Measurements from ENCODE around the gene CHCHD6. TPM values are rescaled to one million over a fixed set of nuclear protein-coding genes. Genes with fewer than 3 reads are reported as not detected.

The CHCHD6 gene
- total RNA-seq, 2 experiments from 2014 or later: 8.7 to 9.3 TPM

GRCh38 chr3:126918355-126918821 is 214.3 kb downstream of the CHCHD6 start:
- ChIA-PET POLR2A (no interaction called here), CTCF (no interaction called here)
- intact Hi-C loops (cut with DNase I, micrococcal nuclease): no loop called here
- H3K27me3 Mint-ChIP-seq: no peaks in the 10 kb centered on the region
- no peaks in the 10 kb centered on the region for H3K9me3 ChIP-seq (ENCODE audit: control insufficient read depth in 1 of 2, insufficient read depth in 1 of 2, low read length in 2 of 2)
- DNase-seq: no peak
- H3K36me3 Mint-ChIP-seq (ENCODE audit: low read depth): peaks cover 53% of the 10 kb centered on the region
- H3K9me3 Mint-ChIP-seq: no peaks in the 10 kb centered on the region
- H3K4me3 Mint-ChIP-seq: no peak overlapping the region
- no peaks in the 10 kb centered on the region for H3K4me1 Mint-ChIP-seq (ENCODE audit: low read depth)
- no peak overlapping the region for H3K27ac ChIP-seq (ENCODE audit: low read depth in 1 of 2, low read length in 2 of 2)
- no peak for ATAC-seq (ENCODE audit: poor library complexity)
- no peaks in the 10 kb centered on the region for H3K27me3 ChIP-seq (ENCODE audit: control insufficient read depth in 1 of 2, insufficient read depth in 2 of 2, low read length in 2 of 2)
- H3K36me3 ChIP-seq (ENCODE audit: insufficient read depth, low read length): peaks cover 3% of the 10 kb centered on the region
- no peak overlapping the region for H3K27ac Mint-ChIP-seq
- no peak overlapping the region for H3K4me3 ChIP-seq (ENCODE audit: low read length)
- TF ChIP-seq, protein P1, sequence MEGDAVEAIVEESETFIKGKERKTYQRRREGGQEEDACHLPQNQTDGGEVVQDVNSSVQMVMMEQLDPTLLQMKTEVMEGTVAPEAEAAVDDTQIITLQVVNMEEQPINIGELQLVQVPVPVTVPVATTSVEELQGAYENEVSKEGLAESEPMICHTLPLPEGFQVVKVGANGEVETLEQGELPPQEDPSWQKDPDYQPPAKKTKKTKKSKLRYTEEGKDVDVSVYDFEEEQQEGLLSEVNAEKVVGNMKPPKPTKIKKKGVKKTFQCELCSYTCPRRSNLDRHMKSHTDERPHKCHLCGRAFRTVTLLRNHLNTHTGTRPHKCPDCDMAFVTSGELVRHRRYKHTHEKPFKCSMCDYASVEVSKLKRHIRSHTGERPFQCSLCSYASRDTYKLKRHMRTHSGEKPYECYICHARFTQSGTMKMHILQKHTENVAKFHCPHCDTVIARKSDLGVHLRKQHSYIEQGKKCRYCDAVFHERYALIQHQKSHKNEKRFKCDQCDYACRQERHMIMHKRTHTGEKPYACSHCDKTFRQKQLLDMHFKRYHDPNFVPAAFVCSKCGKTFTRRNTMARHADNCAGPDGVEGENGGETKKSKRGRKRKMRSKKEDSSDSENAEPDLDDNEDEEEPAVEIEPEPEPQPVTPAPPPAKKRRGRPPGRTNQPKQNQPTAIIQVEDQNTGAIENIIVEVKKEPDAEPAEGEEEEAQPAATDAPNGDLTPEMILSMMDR (IDR thresholded peaks at IDR 0.05): no peak
- H3K4me1 ChIP-seq (ENCODE audit: insufficient read depth, low read length): peaks cover 4% of the 10 kb centered on the region

DNA sequence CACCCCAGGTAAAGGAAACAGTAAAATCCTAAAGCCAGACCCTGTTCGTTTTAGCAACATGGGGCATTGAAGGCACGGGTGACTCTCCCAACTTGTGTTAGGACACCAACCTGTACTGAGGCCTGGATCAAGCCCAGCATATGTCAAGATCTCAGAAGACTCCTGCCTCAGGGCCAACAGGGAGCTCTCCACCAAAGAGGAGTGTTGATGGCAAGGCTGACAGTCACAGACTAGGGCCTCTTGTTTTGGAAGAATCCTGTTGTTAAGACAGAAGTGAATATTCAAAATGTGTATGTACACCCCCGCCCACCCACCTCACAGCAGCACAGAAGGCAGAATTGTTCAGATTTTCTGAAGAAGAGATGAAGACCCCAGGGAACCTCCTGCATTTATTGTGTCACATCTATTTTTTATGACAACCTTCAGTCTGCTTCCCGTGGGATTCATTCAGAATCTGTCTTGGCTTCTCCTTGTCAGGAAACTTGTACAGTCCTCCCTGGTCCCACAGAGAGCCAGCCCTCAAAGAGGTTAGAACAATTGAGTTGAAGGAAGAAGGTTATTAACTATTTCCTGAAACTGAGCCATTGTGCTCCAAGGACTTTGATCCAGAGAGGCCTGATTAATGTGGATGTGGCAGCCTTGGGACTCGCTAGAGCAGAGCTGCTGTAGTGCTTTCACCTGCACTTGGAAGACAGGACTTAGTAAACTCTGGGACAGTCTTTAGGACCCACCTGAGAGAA is 217.2 kb downstream of the CHCHD6 start:
- Mint-ChIP-seq H3K36me3 (ENCODE audit: low read depth) (peaks cover 40% of the 10 kb centered on the region), H3K4me3 (no peak overlapping the region), H3K4me1 (ENCODE audit: low read depth) (no peaks in the 10 kb centered on the region), H3K27me3 (no peaks in the 10 kb centered on the region), H3K27ac (no peak overlapping the region), H3K9me3 (no peaks in the 10 kb centered on the region)
- DNase-seq: no peak
- Histone ChIP-seq H3K9me3 (ENCODE audit: control insufficient read depth in 1 of 2, insufficient read depth in 1 of 2, low read length in 2 of 2) (no peaks in the 10 kb centered on the region), H3K4me3 (ENCODE audit: low read length) (no peak overlapping the region), H3K27me3 (ENCODE audit: control insufficient read depth in 1 of 2, insufficient read depth in 2 of 2, low read length in 2 of 2) (no peaks in the 10 kb centered on the region), H3K4me1 (ENCODE audit: insufficient read depth, low read length) (no peaks in the 10 kb centered on the region), H3K27ac (ENCODE audit: low read depth in 1 of 2, low read length in 2 of 2) (no peak overlapping the region), H3K36me3 (ENCODE audit: insufficient read depth, low read length) (no peaks in the 10 kb centered on the region)
- no peak for ATAC-seq (ENCODE audit: poor library complexity)
- TF ChIP-seq, protein P1 (IDR thresholded peaks at IDR 0.05): no peak
- ChIA-PET CTCF (no interaction called here), POLR2A (no interaction called here)
- intact Hi-C loops (cut with DNase I, micrococcal nuclease): no loop called here

- Mint-ChIP-seq H3K36me3 (ENCODE audit: low read depth) (peaks cover 29% of the 10 kb centered on the region), H3K9me3 (no peaks in the 10 kb centered on the region), H3K4me3 (no peak overlapping the region), H3K4me1 (ENCODE audit: low read depth) (no peaks in the 10 kb centered on the region), H3K27me3 (no peaks in the 10 kb centered on the region), H3K27ac (no peak overlapping the region)
- TF ChIP-seq, protein P1 (IDR thresholded peaks at IDR 0.05): no peak
- no peak overlapping the region for H3K27ac ChIP-seq (ENCODE audit: low read depth in 1 of 2, low read length in 2 of 2)
- no peaks in the 10 kb centered on the region for H3K9me3 ChIP-seq (ENCODE audit: control insufficient read depth in 1 of 2, insufficient read depth in 1 of 2, low read length in 2 of 2)
- POLR2A ChIA-PET: no interaction called here
- no peaks in the 10 kb centered on the region for H3K4me1 ChIP-seq (ENCODE audit: insufficient read depth, low read length)
- DNase-seq (no peak), ATAC-seq (ENCODE audit: poor library complexity) (no peak)
- intact Hi-C loops (cut with DNase I, micrococcal nuclease): no loop called here
- no peaks in the 10 kb centered on the region for H3K27me3 ChIP-seq (ENCODE audit: control insufficient read depth in 1 of 2, insufficient read depth in 2 of 2, low read length in 2 of 2)
- H3K4me3 ChIP-seq (ENCODE audit: low read length): no peak overlapping the region
- H3K36me3 ChIP-seq (ENCODE audit: insufficient read depth, low read length): no peaks in the 10 kb centered on the region
- CTCF ChIA-PET: no interaction called here
Measured at GRCh38 chr3:126922466-126922865, 218.4 kb downstream of the CHCHD6 start.
